GM12891 (cell line): ENCODE measurements around the gene CITED4.

Experiments
- DNase-seq: peaks from one replicate; pipeline ENCODE4 v3.0.0; 2011; ENCODE audit warnings: low spot score; ENCODE audit not compliant: insufficient read length
- FAIRE-seq: peaks from 2 replicates; lab custom pipeline; 2011; peaks lifted over from hg19 to GRCh38; lab: Jason Lieb, UNC
- PAX5 ChIP-seq: IDR thresholded peaks from 2 replicates; pipeline ENCODE4 v1.6.1; 2011; ENCODE audit warnings: low read length, moderate library complexity, mild to moderate bottlenecking; ENCODE audit not compliant: insufficient read depth, severe bottlenecking
- POLR2A ChIP-seq: IDR thresholded peaks from 2 replicates; pipeline ENCODE4 v1.6.1; 2011; ENCODE audit warnings: low read depth, low read length, control low read depth
- POLR2AphosphoS5 ChIP-seq: IDR thresholded peaks from 2 replicates; pipeline ENCODE4 v1.6.1; 2011; ENCODE audit warnings: low read depth, low read length, control low read depth
- POU2F2 ChIP-seq: IDR thresholded peaks from 2 replicates; pipeline ENCODE4 v1.6.1; 2011; ENCODE audit warnings: low read depth, mild to moderate bottlenecking, control low read depth, low read length, moderate library complexity
- SPI1 ChIP-seq: IDR thresholded peaks from 2 replicates; pipeline ENCODE4 v1.6.1; 2011; ENCODE audit warnings: low read depth, low read length, control low read depth
- TAF1 ChIP-seq: IDR thresholded peaks from 2 replicates; pipeline ENCODE4 v1.6.1; 2011; ENCODE audit warnings: low read depth, low read length, control low read depth

Gene CITED4

GRCh38 chr1:40890771-40891170 is 28.6 kb upstream of the CITED4 start:
- FAIRE-seq: no peak
- TF ChIP-seq POU2F2 (no peak), POLR2AphosphoS5 (no peak), TAF1 (no peak), POLR2A (no peak), PAX5 (no peak), SPI1 (no peak)
- no peak for DNase-seq

GRCh38 chr1:40887652-40888051 is 25.5 kb upstream of the CITED4 start:
- DNase-seq (no peak), FAIRE-seq (no peak)
- TF ChIP-seq TAF1 (no peak), SPI1 (no peak), POLR2AphosphoS5 (no peak), POU2F2 (no peak), PAX5 (no peak), POLR2A (no peak)

DNA sequence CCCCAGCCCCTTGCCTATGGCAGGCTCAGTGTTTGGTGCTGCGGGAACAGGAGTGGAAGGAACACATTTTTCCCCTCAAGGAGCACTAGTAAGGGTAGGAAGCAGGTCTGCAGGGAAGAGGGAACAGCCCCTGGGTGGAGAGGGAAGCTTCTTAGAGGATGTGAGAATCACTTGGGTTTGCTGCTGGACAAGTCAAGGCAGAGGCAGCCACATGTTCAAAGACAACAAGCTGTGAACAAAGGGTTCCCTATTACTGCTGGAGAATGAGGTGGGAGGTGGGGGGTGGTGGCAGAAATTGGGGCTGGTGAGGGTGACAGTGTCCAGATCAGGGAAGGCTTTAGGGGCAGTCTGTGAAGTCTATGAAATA is 24.8 kb upstream of the CITED4 start:
- FAIRE-seq: no peak
- DNase-seq: no peak
- TF ChIP-seq PAX5 (no peak), POLR2A (no peak), POLR2AphosphoS5 (no peak), TAF1 (no peak), POU2F2 (no peak), SPI1 (0 out of 2 replicates have a peak, but pooled peaks have one; percentile 2)

DNA sequence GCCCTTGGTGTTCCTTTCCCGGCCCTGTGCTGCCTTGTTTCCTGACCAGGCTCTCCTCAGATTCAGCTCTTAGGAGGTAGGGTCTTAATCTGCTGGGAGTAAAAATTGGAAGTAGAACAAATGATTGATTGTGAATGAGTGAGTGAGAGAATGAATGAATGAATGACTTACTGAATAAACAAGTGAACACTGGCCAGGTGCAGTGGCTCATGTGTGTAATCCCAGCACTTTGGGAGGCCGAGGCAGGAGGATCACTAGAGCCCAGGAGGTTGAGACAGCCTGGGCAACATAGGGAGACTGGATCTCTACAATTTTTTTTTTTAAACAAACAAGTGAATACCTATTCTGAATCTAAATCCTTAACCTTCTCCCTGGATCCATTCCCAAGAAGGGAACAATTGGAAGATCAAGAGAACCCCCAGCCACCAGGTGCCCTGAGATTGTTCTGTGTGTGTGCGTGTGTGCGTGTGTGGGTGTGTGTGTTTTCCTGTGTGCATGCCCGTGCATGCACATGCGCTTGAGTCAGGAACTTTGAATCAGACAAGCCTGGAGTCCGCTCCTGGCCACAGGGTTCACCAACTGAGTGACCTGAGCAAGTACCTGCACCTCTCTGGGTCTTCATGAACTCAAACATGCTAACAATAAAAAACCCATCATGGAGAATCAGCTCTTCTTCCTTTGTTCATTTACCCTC is 24.3 kb upstream of the CITED4 start:
- no peak for DNase-seq
- FAIRE-seq: peak; percentile 43
- no peak for TF ChIP-seq TAF1
- TF ChIP-seq POU2F2: no peak
- no peak for TF ChIP-seq PAX5
- TF ChIP-seq SPI1: no peak
- no peak for TF ChIP-seq POLR2AphosphoS5

- no peak for FAIRE-seq
- TF ChIP-seq POLR2AphosphoS5 (no peak), SPI1 (no peak), PAX5 (no peak), POLR2A (no peak), POU2F2 (no peak), TAF1 (no peak)
- no peak for DNase-seq
Observed at GRCh38 chr1:40884055-40884795, 22.1 kb upstream of the CITED4 start.

GRCh38 chr1:40880813-40881549 is 18.8 kb upstream of the CITED4 start:
- TF ChIP-seq SPI1 (no peak), POLR2AphosphoS5 (no peak), POU2F2 (no peak), PAX5 (no peak), POLR2A (no peak), TAF1 (no peak)
- DNase-seq (no peak), FAIRE-seq (no peak)

DNA sequence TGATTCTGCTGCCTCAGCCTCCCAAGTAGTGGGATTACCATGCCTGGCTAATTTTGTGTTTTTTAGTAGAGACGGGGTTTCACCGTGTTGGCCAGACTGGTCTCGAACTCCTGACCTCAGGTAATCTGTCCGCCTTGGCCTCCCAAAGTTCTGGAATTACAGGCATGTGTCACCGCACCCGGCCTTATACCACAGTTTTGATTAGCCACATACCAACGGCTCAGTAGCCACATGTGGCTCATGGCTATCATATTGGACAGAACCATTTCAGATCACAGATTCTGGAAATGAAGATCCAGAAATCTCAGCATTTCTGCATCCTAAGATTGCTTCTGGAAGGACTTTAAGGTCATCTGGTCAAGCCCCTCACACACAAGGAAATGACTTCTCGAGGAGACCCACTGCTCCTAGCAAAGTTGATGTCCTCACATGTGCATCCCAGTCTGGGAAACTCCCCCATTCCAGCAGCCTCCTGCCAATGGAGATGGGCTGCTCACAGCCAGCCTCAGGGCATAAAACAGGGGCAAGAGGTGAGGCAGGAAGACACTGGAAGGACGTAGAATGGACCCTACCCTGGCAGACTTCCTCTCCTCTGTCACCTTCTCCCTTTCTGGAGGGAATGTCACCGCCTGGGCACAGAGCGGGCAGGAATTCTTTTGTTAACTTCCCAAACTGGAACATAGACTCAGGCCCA is 17.5 kb upstream of the CITED4 start:
- TF ChIP-seq POLR2AphosphoS5: no peak
- TF ChIP-seq PAX5: no peak
- TF ChIP-seq POLR2A: no peak
- no peak for TF ChIP-seq POU2F2
- no peak for TF ChIP-seq SPI1
- TF ChIP-seq TAF1: no peak
- no peak for FAIRE-seq
- DNase-seq: no peak

DNA sequence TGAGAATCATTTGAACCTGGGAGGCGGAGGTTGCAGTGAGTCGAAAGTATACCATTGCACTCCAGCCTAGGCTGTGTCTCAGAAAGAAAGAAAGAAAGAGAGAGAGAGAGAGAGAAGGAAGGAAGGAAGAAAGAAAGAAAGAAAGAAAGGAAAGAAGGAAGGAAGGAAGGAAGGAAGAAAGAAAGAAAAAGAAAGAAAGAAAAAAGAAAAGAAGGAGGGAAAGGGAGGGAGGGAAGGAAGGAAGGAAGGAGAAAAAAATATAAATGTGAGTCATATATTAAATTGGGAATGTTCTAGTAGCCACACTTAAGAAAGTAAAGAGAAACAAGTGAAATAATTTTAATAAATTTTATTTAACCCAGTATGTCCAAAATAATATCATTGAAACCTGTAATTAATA is 16.7 kb upstream of the CITED4 start:
- FAIRE-seq: no peak
- DNase-seq: no peak
- TF ChIP-seq POLR2A (no peak), POLR2AphosphoS5 (no peak), TAF1 (no peak), POU2F2 (no peak), PAX5 (no peak), SPI1 (no peak)

- DNase-seq (no peak), FAIRE-seq (no peak)
- TF ChIP-seq POLR2A (no peak), SPI1 (no peak), POU2F2 (no peak), POLR2AphosphoS5 (no peak), TAF1 (no peak), PAX5 (no peak)
Observed at GRCh38 chr1:40877698-40878097, 15.5 kb upstream of the CITED4 start.
